Type B pancreatic cell (in vitro differentiated cells): ENCODE measurements around the gene DOCK1. TPM values are rescaled to one million over a fixed set of nuclear protein-coding genes. Genes with fewer than 3 reads are reported as not detected.

ENCODE experiments used
- DNase-seq: peaks from one replicate; pipeline ENCODE4 v3.0.0; 2021; ENCODE audit warnings: mixed read lengths; ENCODE audit not compliant: unreplicated experiment; ENCODE audit errors: extremely low spot score
- H3K27ac Mint-ChIP-seq: 2 replicates; pipeline ENCODE4 v1.8.0; 2021; ENCODE audit warnings: mild to moderate bottlenecking, mixed read lengths
- H3K27me3 Mint-ChIP-seq: 2 replicates; pipeline ENCODE4 v1.8.0; 2021; ENCODE audit warnings: mixed read lengths
- H3K36me3 Mint-ChIP-seq: 2 replicates; pipeline ENCODE4 v1.8.0; 2021; ENCODE audit warnings: mixed read lengths
- H3K4me1 Mint-ChIP-seq: one replicate; pipeline ENCODE4 v1.8.0; 2021; ENCODE audit warnings: mixed read lengths; ENCODE audit not compliant: unreplicated experiment
- H3K4me3 Mint-ChIP-seq: 2 replicates; pipeline ENCODE4 v1.8.0; 2021; ENCODE audit warnings: mild to moderate bottlenecking, mixed read lengths
- H3K9me3 Mint-ChIP-seq: 2 replicates; pipeline ENCODE4 v1.8.0; 2021; ENCODE audit warnings: mixed read lengths
- total RNA-seq: library from RNA; stranded (reverse); gene quantifications from 2 replicates; pipeline ENCODE4 v1.2.1, GENCODE V29; 2021; ENCODE audit warnings: low replicate concordance
- TF ChIP-seq, protein P1 (sequence below): fragments of 200-600 bp; sonication (generic); conservative IDR thresholded peaks from 2 replicates; pipeline ENCODE4 v1.5.0; 2021; ENCODE audit warnings: antibody characterized with exemption, mild to moderate bottlenecking

Gene DOCK1
- total RNA-seq, 1 donor from 2014 or later, result 67.4 TPM

DNA sequence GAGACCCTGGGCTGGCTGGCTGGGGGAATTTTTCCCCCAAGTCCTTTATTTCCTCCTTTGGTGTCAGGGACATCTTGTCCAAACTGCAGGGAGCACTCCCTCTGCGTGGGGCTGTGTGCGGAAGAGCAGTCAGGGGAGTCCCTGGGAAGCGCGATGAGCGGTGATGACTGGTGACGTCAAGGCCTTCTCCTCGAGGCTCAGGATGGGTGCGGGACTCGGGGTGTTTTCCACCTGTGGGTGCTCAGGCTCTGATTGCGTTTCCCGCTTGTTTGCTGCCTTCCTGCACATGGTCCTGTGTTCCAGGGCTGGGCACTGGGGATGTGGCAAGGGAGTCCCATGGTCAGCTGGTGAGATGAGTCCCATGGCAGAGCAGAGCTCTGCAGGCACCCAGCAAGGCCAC is 101.2 kb downstream of the DOCK1 start:
- Mint-ChIP-seq H3K27me3 (no peaks in the 10 kb centered on the region), H3K27ac (no peak overlapping the region), H3K9me3 (no peaks in the 10 kb centered on the region), H3K4me3 (no peak overlapping the region), H3K36me3 (peaks cover 30% of the 10 kb centered on the region), H3K4me1 (peaks cover 14% of the 10 kb centered on the region)
- no peak for DNase-seq
- TF ChIP-seq, protein P1, sequence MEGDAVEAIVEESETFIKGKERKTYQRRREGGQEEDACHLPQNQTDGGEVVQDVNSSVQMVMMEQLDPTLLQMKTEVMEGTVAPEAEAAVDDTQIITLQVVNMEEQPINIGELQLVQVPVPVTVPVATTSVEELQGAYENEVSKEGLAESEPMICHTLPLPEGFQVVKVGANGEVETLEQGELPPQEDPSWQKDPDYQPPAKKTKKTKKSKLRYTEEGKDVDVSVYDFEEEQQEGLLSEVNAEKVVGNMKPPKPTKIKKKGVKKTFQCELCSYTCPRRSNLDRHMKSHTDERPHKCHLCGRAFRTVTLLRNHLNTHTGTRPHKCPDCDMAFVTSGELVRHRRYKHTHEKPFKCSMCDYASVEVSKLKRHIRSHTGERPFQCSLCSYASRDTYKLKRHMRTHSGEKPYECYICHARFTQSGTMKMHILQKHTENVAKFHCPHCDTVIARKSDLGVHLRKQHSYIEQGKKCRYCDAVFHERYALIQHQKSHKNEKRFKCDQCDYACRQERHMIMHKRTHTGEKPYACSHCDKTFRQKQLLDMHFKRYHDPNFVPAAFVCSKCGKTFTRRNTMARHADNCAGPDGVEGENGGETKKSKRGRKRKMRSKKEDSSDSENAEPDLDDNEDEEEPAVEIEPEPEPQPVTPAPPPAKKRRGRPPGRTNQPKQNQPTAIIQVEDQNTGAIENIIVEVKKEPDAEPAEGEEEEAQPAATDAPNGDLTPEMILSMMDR, result no peak

DNA sequence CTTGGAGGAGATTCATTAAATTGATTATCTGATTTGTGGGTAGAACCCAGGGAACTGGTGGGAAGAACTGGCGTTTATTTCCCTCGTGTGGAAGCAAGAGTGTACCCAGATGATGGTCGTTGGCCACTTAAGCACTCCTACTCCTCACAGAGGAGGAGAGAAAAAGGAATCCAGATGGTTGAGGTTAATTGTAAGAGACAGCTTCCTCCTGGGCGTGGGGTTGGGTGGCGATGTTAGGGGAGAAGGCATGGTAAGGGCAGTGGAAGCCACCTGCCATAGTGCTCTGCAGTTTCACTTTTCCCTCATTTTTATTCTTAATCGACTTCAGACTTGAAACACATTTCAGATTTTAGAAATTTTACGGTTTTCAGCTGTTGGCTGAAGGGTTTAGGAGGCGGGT is 104.1 kb downstream of the DOCK1 start:
- H3K27me3 Mint-ChIP-seq, result no peaks in the 10 kb centered on the region
- DNase-seq, result no peak
- H3K4me3 Mint-ChIP-seq, result no peak overlapping the region
- H3K27ac Mint-ChIP-seq, result no peak overlapping the region
- peaks cover 33% of the 10 kb centered on the region for H3K4me1 Mint-ChIP-seq
- TF ChIP-seq, protein P1, result no peak
- H3K9me3 Mint-ChIP-seq, result no peaks in the 10 kb centered on the region
- peaks cover 39% of the 10 kb centered on the region for H3K36me3 Mint-ChIP-seq

DNA sequence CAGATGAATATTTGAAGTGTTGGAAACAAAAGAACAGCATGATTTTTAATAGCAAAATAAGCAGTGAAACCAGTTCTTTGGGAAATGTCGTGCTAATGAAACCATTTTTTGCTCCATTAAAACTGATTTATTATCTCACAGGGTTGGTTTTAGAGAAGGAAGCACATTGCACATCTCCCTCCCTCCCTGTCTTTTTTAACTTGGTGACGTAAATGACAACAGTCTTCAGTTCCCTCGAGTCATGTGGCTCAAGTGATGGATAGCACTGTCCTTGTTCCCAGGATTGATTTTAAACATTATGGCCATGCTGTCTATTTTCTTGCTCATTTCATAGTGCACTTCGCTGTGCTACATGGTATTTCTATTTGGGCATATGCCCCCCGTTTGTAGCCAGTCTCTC is 105.9 kb downstream of the DOCK1 start:
- Mint-ChIP-seq H3K9me3 (no peaks in the 10 kb centered on the region), H3K27me3 (no peaks in the 10 kb centered on the region), H3K4me1 (peaks cover 33% of the 10 kb centered on the region), H3K27ac (peak overlapping the region; percentile 27), H3K4me3 (peak overlapping the region; percentile 4), H3K36me3 (peaks cover 34% of the 10 kb centered on the region)
- TF ChIP-seq, protein P1, result no peak
- no peak for DNase-seq

DNA sequence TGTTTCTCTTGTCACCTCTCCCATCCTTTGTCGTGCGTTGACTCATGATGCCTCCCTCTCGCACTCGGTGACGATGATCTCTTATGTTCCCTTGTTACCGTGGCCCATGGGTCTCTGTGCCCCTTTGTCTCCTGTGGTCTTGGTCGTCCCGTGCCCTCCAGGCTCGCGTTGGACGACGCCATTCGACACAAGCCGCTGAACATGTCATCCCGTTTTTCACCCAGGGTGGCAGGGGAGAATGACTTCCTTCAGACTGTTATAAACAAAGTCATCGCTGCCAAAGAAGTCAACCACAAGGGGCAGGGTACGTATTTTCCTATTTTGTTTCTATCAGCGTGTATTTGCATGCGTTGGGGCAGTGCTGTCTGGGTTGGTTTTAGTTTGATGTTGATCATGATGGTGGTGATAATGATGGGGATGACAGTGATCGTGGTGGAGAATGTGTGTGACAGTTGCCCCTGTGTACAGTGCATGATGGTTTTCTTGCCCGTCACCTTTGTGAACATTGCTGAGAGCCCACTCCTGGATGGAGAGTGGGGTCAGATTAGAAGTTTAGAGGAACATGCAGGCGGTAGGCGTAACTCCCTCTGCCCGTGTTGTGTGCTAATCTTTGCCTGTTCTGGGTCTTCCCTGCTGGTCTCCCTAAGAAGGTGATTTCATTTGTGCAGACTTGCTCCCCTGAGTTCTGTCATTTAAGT is 107.0 kb downstream of the DOCK1 start:
- Mint-ChIP-seq H3K9me3 (no peaks in the 10 kb centered on the region), H3K4me3 (no peak overlapping the region), H3K36me3 (peaks cover 34% of the 10 kb centered on the region), H3K27me3 (no peaks in the 10 kb centered on the region), H3K27ac (peak overlapping the region; percentile 42), H3K4me1 (peaks cover 33% of the 10 kb centered on the region)
- DNase-seq, result no peak
- TF ChIP-seq, protein P1, result no peak

DNA sequence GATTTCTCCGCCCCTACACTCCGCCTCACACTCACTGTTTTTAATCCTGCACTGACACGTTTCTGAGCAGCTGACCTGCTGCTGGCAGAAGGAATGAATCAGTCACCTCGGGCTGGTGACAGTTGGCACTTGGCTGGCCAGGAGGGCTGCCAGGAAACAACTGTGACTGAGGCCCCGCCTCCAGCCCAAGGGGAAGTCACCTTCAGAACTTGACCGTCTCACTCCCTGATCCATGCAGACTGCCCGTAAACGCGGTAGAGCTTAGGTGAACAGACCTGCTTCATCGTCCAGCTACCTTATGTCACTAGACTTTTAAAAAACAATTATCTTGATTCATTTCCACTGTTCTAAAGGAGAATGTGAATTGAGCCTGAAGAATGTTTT is 107.5 kb downstream of the DOCK1 start:
- Mint-ChIP-seq H3K27me3 (no peaks in the 10 kb centered on the region), H3K4me3 (no peak overlapping the region), H3K4me1 (peaks cover 33% of the 10 kb centered on the region), H3K9me3 (no peaks in the 10 kb centered on the region), H3K36me3 (peaks cover 29% of the 10 kb centered on the region), H3K27ac (peak overlapping the region; percentile 42)
- TF ChIP-seq, protein P1, result no peak
- DNase-seq, result no peak
